Stimulated activated naive CD4-positive, alpha-beta T cell (primary cell): ENCODE measurements around the gene SCML1.

ENCODE experiments used
- DNase-seq, 6 experiments: peaks; one replicate each; lab custom pipeline; 2025; lab: John Stamatoyannopoulos, UW

SCML1 gene

DNA sequence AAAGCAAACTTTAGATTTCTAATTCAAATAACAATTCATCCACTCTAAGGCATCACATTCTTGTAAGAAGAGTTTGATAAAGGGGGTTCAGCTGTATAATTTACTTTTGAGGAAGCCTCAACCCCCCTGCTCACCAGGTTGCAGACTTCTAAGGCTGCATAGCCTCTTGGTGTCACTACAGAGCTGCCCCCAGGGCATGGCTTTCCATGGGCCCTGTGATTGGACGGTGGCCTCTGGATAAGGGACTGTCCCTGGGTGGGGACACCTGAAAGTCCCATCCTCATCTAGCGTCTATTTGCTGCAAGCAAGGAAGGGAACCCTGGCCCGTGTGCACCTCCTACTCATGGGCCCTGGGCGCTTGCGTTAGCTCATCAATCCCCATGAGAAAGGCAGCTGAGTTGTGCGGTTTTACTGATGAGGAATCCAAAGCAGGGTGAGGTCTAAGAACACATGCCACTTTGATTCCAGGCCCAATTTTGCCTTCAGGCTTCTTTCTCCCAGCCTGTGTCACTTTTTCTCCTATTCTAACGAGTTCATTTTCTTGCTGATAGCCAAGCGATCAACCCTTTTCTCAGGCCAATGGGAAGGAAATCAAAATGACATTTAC lies 51.8 kb downstream of the SCML1 start:
- DNase-seq: no peak

GRCh38 chrX:17792826-17793225 lies 55.5 kb downstream of the SCML1 start:
- DNase-seq: peak in 5 of 6 experiments; percentile 22 to 100 (median 97)

GRCh38 chrX:17798921-17799320 lies 61.6 kb downstream of the SCML1 start:
- DNase-seq: no peak

GRCh38 chrX:17801431-17801830 lies 64.1 kb downstream of the SCML1 start:
- no peak for DNase-seq

DNA sequence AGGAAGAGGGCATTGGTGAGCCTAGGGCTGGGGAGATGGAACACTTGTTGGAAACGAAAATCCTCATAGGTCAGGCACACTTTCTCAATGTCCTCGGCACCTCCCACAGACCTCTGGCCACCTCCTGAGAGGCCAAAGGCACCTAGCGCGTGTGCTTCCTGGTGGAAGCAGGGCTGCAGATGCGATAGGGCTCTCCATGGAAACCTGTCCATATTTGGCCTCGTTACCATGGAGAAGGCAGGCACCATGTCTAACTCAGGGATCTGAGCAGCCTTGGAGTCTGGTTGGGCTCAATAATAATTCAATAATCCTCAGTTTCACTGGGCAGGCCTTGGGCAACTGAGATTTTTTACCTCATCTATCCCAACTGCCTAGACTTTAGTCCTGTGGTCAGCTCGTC lies 65.5 kb downstream of the SCML1 start:
- no peak for DNase-seq

DNA sequence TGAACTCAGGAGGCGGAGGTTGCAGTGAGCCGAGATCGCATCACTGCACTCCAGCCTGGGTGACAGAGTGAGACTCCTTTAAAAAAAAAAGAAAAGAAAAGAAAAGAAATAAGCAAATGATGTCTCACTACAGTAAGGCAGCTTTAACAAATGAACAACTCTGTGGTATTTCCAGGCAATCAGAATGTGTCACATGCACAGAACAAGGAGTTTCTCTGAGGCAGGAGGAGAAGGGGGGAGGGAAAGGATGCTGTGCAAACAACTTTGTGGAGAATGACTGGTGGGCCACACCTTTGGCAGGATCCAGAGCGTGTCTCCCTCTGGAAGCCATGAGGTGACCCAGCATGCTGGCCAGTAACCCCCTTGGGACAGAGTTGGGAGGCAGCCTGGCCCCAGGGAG lies 66.2 kb downstream of the SCML1 start:
- DNase-seq: no peak
